Panc1 (cell line): Measurements from ENCODE around the gene PSMB7.

Experiments used
- POLR2AphosphoS5 ChIP-seq: IDR thresholded peaks from 2 replicates; pipeline ENCODE4 v1.6.1; 2012; ENCODE audit warnings: mild to moderate bottlenecking, low read depth, low read length, moderate library complexity
- TF ChIP-seq, protein P1 (sequence below): fragments of 450-650 bp; IDR thresholded peaks from 2 replicates; pipeline ENCODE4 v1.5.1; 2017; ENCODE audit warnings: mild to moderate bottlenecking

DNA sequence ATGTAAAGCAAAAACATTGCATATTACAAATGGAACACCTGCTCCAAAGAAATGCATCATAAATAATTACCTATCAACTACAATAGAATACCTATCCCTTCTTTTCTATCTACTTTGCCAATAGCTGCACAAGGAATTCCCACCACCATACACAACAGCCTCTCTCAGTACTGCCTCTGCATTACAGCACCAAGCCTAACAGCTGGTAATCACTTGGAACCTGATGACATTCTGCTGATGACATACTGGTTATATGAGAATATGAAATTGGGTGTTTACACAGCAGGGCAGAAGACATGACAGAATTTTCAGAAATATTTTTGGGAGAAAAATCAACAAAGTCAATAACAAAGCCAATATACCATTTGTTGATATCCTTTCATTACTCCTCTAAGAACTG lies 43.2 kb downstream of the PSMB7 start:
- TF ChIP-seq POLR2AphosphoS5, result no peak
- TF ChIP-seq, protein P1, sequence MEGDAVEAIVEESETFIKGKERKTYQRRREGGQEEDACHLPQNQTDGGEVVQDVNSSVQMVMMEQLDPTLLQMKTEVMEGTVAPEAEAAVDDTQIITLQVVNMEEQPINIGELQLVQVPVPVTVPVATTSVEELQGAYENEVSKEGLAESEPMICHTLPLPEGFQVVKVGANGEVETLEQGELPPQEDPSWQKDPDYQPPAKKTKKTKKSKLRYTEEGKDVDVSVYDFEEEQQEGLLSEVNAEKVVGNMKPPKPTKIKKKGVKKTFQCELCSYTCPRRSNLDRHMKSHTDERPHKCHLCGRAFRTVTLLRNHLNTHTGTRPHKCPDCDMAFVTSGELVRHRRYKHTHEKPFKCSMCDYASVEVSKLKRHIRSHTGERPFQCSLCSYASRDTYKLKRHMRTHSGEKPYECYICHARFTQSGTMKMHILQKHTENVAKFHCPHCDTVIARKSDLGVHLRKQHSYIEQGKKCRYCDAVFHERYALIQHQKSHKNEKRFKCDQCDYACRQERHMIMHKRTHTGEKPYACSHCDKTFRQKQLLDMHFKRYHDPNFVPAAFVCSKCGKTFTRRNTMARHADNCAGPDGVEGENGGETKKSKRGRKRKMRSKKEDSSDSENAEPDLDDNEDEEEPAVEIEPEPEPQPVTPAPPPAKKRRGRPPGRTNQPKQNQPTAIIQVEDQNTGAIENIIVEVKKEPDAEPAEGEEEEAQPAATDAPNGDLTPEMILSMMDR, result no peak
